PC-3 (cell line): ENCODE data around the gene NOL9. TPM values are rescaled to one million over a fixed set of nuclear protein-coding genes. Genes with fewer than 3 reads are reported as not detected.

Experiments used
- ATAC-seq: fragments of 200-7000 bp; cut with Tn5 transposase; 2 replicates; pipeline ENCODE4 v1.9.1; 2020; ENCODE audit warnings: mild to moderate bottlenecking, moderate library complexity
- BruUV-seq: library from RNA; stranded (reverse); fragments of 400-500 nt; replicated peaks from 2 replicates; lab custom pipeline; 2021; lab: Mats Ljungman, UMichigan
- CTCF ChIA-PET: fragments of 300-600 bp; sonication (Branson Sonifier 250); formaldehyde crosslinking; loops from one replicate; lab custom pipeline; 2022; ENCODE audit warnings: antibody characterized with exemption; lab: Charles Lee
- POLR2A ChIA-PET: fragments of 300-600 bp; sonication (Branson Sonifier 250); formaldehyde crosslinking; loops from one replicate; lab custom pipeline; 2022; ENCODE audit warnings: antibody characterized with exemption; ENCODE audit not compliant: unreplicated experiment; lab: Charles Lee
- DNase-seq: peaks from one replicate; pipeline ENCODE4 v3.0.0-alpha.2; 2015
- H2AFZ ChIP-seq: fragments of 300-600 bp; sonication (generic); 2 replicates; pipeline ENCODE4 v1.6.0; 2016; ENCODE audit warnings: antibody characterized with exemption, low read length
- H3F3A ChIP-seq: fragments of 300-600 bp; sonication (generic); one replicate; pipeline ENCODE4 v1.6.0; 2017; ENCODE audit warnings: antibody characterized with exemption, low read length, control low read depth, mild to moderate bottlenecking; ENCODE audit not compliant: unreplicated experiment
- H3K27ac ChIP-seq: fragments of 300-600 bp; sonication (generic); 2 replicates; pipeline ENCODE4 v1.5.1; 2016; ENCODE audit warnings: mild to moderate bottlenecking, low read length
- H3K27me3 ChIP-seq: fragments of 300-600 bp; sonication (generic); 2 replicates; pipeline ENCODE4 v1.6.1; 2016; ENCODE audit warnings: low read length, mixed read lengths
- H3K36me3 ChIP-seq: fragments of 300-600 bp; sonication (generic); 2 replicates; pipeline ENCODE4 v1.6.1; 2016; ENCODE audit warnings: low read depth, mixed run types, low read length, mixed read lengths
- H3K4me1 ChIP-seq: fragments of 300-600 bp; sonication (generic); 2 replicates; pipeline ENCODE4 v1.5.1; 2016; ENCODE audit warnings: low read length; ENCODE audit not compliant: insufficient read depth
- H3K4me2 ChIP-seq: fragments of 300-600 bp; sonication (generic); 2 replicates; pipeline ENCODE4 v1.6.0; 2016; ENCODE audit warnings: low read length
- H3K4me3 ChIP-seq: fragments of 300-600 bp; sonication (generic); 2 replicates; pipeline ENCODE4 v1.5.1; 2016; ENCODE audit warnings: mild to moderate bottlenecking, low read length, mixed read lengths
- H3K79me2 ChIP-seq: fragments of 300-600 bp; sonication (generic); 2 replicates; pipeline ENCODE4 v1.6.1; 2017; ENCODE audit warnings: low read length, mixed read lengths
- H3K9ac ChIP-seq: fragments of 300-600 bp; sonication (generic); 2 replicates; pipeline ENCODE4 v1.6.0; 2016; ENCODE audit warnings: mild to moderate bottlenecking, low read length
- H3K9me2 ChIP-seq: fragments of 300-600 bp; sonication (generic); replicated peaks from 2 replicates; pipeline ENCODE4 v1.6.1; 2016; ENCODE audit warnings: mixed run types, low read length, mixed read lengths
- H3K9me3 ChIP-seq: fragments of 300-600 bp; sonication (generic); 2 replicates; pipeline ENCODE4 v1.6.1; 2016; ENCODE audit warnings: low read length, mixed read lengths
- H4K20me1 ChIP-seq: fragments of 300-600 bp; sonication (generic); 2 replicates; pipeline ENCODE4 v1.6.1; 2016; ENCODE audit warnings: low read length, mixed read lengths
- CTCF ChIP-seq: fragments of 300-600 bp; sonication (generic); conservative IDR thresholded peaks from 2 replicates; pipeline ENCODE4 v1.5.1; 2017; ENCODE audit warnings: antibody characterized with exemption, low read depth, mild to moderate bottlenecking, low read length
- EZH2 ChIP-seq: fragments of 300-600 bp; sonication (generic); IDR thresholded peaks from one replicate; pipeline ENCODE4 v1.6.1; 2017; ENCODE audit warnings: antibody characterized with exemption, mild to moderate bottlenecking, low read length; ENCODE audit not compliant: unreplicated experiment
- EZH2phosphoT487 ChIP-seq: fragments of 300-600 bp; sonication (generic); IDR thresholded peaks from 2 replicates; pipeline ENCODE4 v1.6.1; 2018; ENCODE audit warnings: mild to moderate bottlenecking, antibody characterized with exemption, low read length, borderline replicate concordance
- intact Hi-C: fragments of 100-400 bp; cut with micrococcal nuclease; formaldehyde crosslinking; loops from 2 replicates; pipeline ENCODE4 v1.9.0; 2023
- total RNA-seq: library from RNA; depleted of rRNA; stranded (reverse); fragments of >200 nt; gene quantifications from 2 replicates; pipeline ENCODE4 v1.2.3, GENCODE V29; 2014

The NOL9 gene
- total RNA-seq, 1 experiment from 2014 or later: 79.1 TPM

GRCh38 chr1:6483017-6483760, 71.1 kb downstream of the NOL9 start:
- no peak for ATAC-seq
- H3F3A ChIP-seq: no peaks in the 10 kb centered on the region
- H4K20me1 ChIP-seq: no peaks in the 10 kb centered on the region
- no peak overlapping the region for H3K4me2 ChIP-seq
- no peaks in the 10 kb centered on the region for H3K27me3 ChIP-seq
- H3K4me1 ChIP-seq: peaks cover 10% of the 10 kb centered on the region; the same call in 1 of the 2 replicates
- no peaks in the 10 kb centered on the region for H3K36me3 ChIP-seq
- peaks cover 23% of the 10 kb centered on the region for H3K79me2 ChIP-seq
- H3K9me2 ChIP-seq: no peaks in the 10 kb centered on the region
- ChIA-PET CTCF (no interaction called here), POLR2A (no interaction called here)
- H3K9ac ChIP-seq: no peak overlapping the region
- no peak overlapping the region for H2AFZ ChIP-seq
- H3K4me3 ChIP-seq: no peak overlapping the region
- no peak overlapping the region for H3K27ac ChIP-seq
- no peak for TF ChIP-seq EZH2
- H3K9me3 ChIP-seq: no peaks in the 10 kb centered on the region
- no peak for DNase-seq
- BruUV-seq: no TSS peak
- intact Hi-C loops: no loop called here

GRCh38 chr1:6481820-6482219, 72.5 kb downstream of the NOL9 start:
- Histone ChIP-seq H3K36me3 (0 out of 2 replicates have a peak, but pooled peaks cover 2% of the 10 kb centered on the region), H2AFZ (no peak overlapping the region), H4K20me1 (no peaks in the 10 kb centered on the region), H3K9me3 (no peaks in the 10 kb centered on the region), H3K4me1 (peaks cover 9% of the 10 kb centered on the region; the same call in 1 of the 2 replicates), H3K79me2 (peaks cover 18% of the 10 kb centered on the region), H3K4me3 (no peak overlapping the region), H3K27ac (no peak overlapping the region), H3K9me2 (no peaks in the 10 kb centered on the region), H3K9ac (no peak overlapping the region), H3K27me3 (no peaks in the 10 kb centered on the region), H3K4me2 (no peak overlapping the region), H3F3A (no peaks in the 10 kb centered on the region)
- ChIA-PET POLR2A (no interaction called here), CTCF (no interaction called here)
- intact Hi-C loops: no loop called here
- no TSS peak for BruUV-seq
- no peak for TF ChIP-seq EZH2phosphoT487
- TF ChIP-seq EZH2: no peak
- TF ChIP-seq CTCF: no peak
- DNase-seq (no peak), ATAC-seq (no peak)

GRCh38 chr1:6477039-6477820, 77.1 kb downstream of the NOL9 start:
- Histone ChIP-seq H3K9me2 (no peaks in the 10 kb centered on the region), H3K27me3 (no peaks in the 10 kb centered on the region), H3K4me3 (no peak overlapping the region), H3K4me1 (no peaks in the 10 kb centered on the region), H3K9ac (no peak overlapping the region), H2AFZ (no peak overlapping the region), H4K20me1 (no peaks in the 10 kb centered on the region), H3K79me2 (no peaks in the 10 kb centered on the region), H3K36me3 (peaks cover 12% of the 10 kb centered on the region), H3K4me2 (no peak overlapping the region), H3K9me3 (no peaks in the 10 kb centered on the region), H3K27ac (no peak overlapping the region), H3F3A (no peaks in the 10 kb centered on the region)
- DNase-seq (no peak), ATAC-seq (no peak)
- TSS peak; percentile 16 for BruUV-seq
- TF ChIP-seq EZH2phosphoT487 (no peak), CTCF (no peak), EZH2 (no peak)
- ChIA-PET POLR2A (no interaction called here), CTCF (no interaction called here)
- intact Hi-C loops: no loop called here
